ENCODE data around the gene YY1AP1.
"Not testable (repeated sequence)": the region's sequence is repeated elsewhere in the genome, so short reads cannot be mapped to it uniquely, and the experiment has no call there.

DNA sequence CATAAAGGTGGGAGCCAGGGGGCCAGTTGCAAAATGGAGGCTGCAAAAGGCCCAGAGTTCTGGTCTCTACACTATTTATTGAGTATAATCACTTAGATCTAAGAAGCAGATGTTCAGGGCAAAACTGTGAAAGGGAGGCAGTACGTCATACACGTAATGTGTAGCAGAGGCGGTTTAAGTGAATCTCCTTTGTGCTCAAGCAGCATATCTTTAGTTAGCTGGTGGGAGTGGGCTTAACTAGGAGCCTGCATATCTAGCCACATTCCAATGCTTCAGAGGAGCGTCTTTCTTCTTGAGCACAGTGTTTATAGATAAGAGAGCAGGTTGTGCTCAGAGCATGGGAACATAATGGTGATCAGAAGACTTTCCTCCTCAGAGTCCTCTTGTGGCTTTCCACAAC is 10.5 kb upstream of the YY1AP1 start:
- TF ChIP-seq, protein P1, sequence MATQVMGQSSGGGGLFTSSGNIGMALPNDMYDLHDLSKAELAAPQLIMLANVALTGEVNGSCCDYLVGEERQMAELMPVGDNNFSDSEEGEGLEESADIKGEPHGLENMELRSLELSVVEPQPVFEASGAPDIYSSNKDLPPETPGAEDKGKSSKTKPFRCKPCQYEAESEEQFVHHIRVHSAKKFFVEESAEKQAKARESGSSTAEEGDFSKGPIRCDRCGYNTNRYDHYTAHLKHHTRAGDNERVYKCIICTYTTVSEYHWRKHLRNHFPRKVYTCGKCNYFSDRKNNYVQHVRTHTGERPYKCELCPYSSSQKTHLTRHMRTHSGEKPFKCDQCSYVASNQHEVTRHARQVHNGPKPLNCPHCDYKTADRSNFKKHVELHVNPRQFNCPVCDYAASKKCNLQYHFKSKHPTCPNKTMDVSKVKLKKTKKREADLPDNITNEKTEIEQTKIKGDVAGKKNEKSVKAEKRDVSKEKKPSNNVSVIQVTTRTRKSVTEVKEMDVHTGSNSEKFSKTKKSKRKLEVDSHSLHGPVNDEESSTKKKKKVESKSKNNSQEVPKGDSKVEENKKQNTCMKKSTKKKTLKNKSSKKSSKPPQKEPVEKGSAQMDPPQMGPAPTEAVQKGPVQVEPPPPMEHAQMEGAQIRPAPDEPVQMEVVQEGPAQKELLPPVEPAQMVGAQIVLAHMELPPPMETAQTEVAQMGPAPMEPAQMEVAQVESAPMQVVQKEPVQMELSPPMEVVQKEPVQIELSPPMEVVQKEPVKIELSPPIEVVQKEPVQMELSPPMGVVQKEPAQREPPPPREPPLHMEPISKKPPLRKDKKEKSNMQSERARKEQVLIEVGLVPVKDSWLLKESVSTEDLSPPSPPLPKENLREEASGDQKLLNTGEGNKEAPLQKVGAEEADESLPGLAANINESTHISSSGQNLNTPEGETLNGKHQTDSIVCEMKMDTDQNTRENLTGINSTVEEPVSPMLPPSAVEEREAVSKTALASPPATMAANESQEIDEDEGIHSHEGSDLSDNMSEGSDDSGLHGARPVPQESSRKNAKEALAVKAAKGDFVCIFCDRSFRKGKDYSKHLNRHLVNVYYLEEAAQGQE (IDR thresholded peaks at IDR 0.05; ENCODE audit: low read depth) = not testable (repeated sequence)
- not testable (repeated sequence) for TF ChIP-seq EZH2 (IDR thresholded peaks at IDR 0.05); CTCF (IDR thresholded peaks at IDR 0.05 in 2 of 3, conservative IDR thresholded peaks at IDR 0.05 in 1 of 3; ENCODE audit: borderline replicate concordance in 1 of 3, insufficient read depth in 1 of 3, low read depth in 2 of 3, low read length in 2 of 3); POLR2AphosphoS5 (IDR thresholded peaks at IDR 0.05; ENCODE audit: low read depth, low read length); EGR1 (IDR thresholded peaks at IDR 0.05; ENCODE audit: low read depth); POLR2A (IDR thresholded peaks at IDR 0.05; ENCODE audit: borderline replicate concordance, extremely low read depth, insufficient read depth, insufficient read length); MAX (IDR thresholded peaks at IDR 0.05); SRF (IDR thresholded peaks at IDR 0.05; ENCODE audit: low read depth); TCF7L2 (IDR thresholded peaks at IDR 0.05; ENCODE audit: borderline replicate concordance, extremely low read depth, insufficient read depth, insufficient read length)
- TF ChIP-seq, protein P2, sequence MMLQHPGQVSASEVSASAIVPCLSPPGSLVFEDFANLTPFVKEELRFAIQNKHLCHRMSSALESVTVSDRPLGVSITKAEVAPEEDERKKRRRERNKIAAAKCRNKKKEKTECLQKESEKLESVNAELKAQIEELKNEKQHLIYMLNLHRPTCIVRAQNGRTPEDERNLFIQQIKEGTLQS (IDR thresholded peaks at IDR 0.05) = not testable (repeated sequence)
